ENCODE data around the gene RPL41.
"Not testable (repeated sequence)": the region's sequence is repeated elsewhere in the genome, so short reads cannot be mapped to it uniquely, and the experiment has no call there.

RPL41 gene

GRCh38 chr12:56154246-56154771 lies 37.9 kb downstream of the RPL41 start:
- Histone ChIP-seq H3K36me3 (no peaks in the 10 kb centered on the region), H3K9me3 (no peaks in the 10 kb centered on the region), H3K27me3 (no peaks in the 10 kb centered on the region), H3K4me3 (ENCODE audit: low read depth in 1 of 2, low read length in 1 of 2) (no peak overlapping the region), H3K27ac (no peak overlapping the region), H3K4me1 (ENCODE audit: control insufficient read depth in 1 of 2, insufficient read depth in 1 of 2, low read depth in 1 of 2, low read length in 1 of 2) (peaks cover 47 to 54% of the 10 kb centered on the region in 2 experiments)
- TF ChIP-seq CTCF (IDR thresholded peaks at IDR 0.05): no peak

GRCh38 chr12:56154818-56155217 lies 38.4 kb downstream of the RPL41 start:
- no peak for TF ChIP-seq CTCF (IDR thresholded peaks at IDR 0.05)
- Histone ChIP-seq H3K4me3 (ENCODE audit: low read depth in 1 of 2, low read length in 1 of 2) (no peak overlapping the region), H3K4me1 (ENCODE audit: control insufficient read depth in 1 of 2, insufficient read depth in 1 of 2, low read depth in 1 of 2, low read length in 1 of 2) (peaks cover 52 to 60% of the 10 kb centered on the region in 2 experiments), H3K36me3 (peaks cover 3% of the 10 kb centered on the region), H3K27me3 (no peaks in the 10 kb centered on the region), H3K9me3 (no peaks in the 10 kb centered on the region), H3K27ac (no peak overlapping the region)

- no peak for TF ChIP-seq CTCF (IDR thresholded peaks at IDR 0.05)
- Histone ChIP-seq H3K4me3 (ENCODE audit: low read depth in 1 of 2, low read length in 1 of 2) (no peak overlapping the region), H3K27me3 (no peaks in the 10 kb centered on the region), H3K4me1 (ENCODE audit: control insufficient read depth in 1 of 2, insufficient read depth in 1 of 2, low read depth in 1 of 2, low read length in 1 of 2) (peaks cover 54 to 61% of the 10 kb centered on the region in 2 experiments), H3K9me3 (no peaks in the 10 kb centered on the region), H3K27ac (no peak overlapping the region), H3K36me3 (peaks cover 8% of the 10 kb centered on the region)
Observed at GRCh38 chr12:56155256-56155845, 38.9 kb downstream of the RPL41 start.

GRCh38 chr12:56156464-56157200 lies 40.2 kb downstream of the RPL41 start:
- not testable (repeated sequence) for H3K9me3 ChIP-seq, H3K27me3 ChIP-seq
- Histone ChIP-seq H3K36me3 (peaks cover 21% of the 10 kb centered on the region), H3K27ac (peak overlapping the region; percentile 96), H3K4me3 (ENCODE audit: low read depth in 1 of 2, low read length in 1 of 2) (peak overlapping the region; percentile 67 to 99), H3K4me1 (ENCODE audit: control insufficient read depth in 1 of 2, insufficient read depth in 1 of 2, low read depth in 1 of 2, low read length in 1 of 2) (peaks cover 56 to 61% of the 10 kb centered on the region in 2 experiments)

GRCh38 chr12:56157201-56158028 lies 41.0 kb downstream of the RPL41 start:
- TF ChIP-seq CTCF (IDR thresholded peaks at IDR 0.05): peak; percentile 63
- H3K4me3 ChIP-seq (ENCODE audit: low read depth in 1 of 2, low read length in 1 of 2): peak overlapping the region; percentile 67 to 99
- no peaks in the 10 kb centered on the region for H3K27me3 ChIP-seq
- peaks cover 29% of the 10 kb centered on the region for H3K36me3 ChIP-seq
- H3K27ac ChIP-seq: peak overlapping the region; percentile 96
- no peaks in the 10 kb centered on the region for H3K9me3 ChIP-seq
- H3K4me1 ChIP-seq (ENCODE audit: control insufficient read depth in 1 of 2, insufficient read depth in 1 of 2, low read depth in 1 of 2, low read length in 1 of 2): peaks cover 51 to 60% of the 10 kb centered on the region in 2 experiments

Measured in neutrophil (primary cell).